ENCODE data around the gene COQ4. TPM values are rescaled to one million over a fixed set of nuclear protein-coding genes. Genes with fewer than 3 reads are reported as not detected.
A peak's percentile ranks its signal among the peaks of the same experiment; 100 is the strongest.

The COQ4 gene
- total RNA-seq, 1 donor from 2014 or later, result 61.4 TPM

GRCh38 chr9:128341435-128341849, 18.8 kb downstream of the COQ4 start:
- Mint-ChIP-seq H3K36me3 (ENCODE audit: low read depth) (peaks cover 13% of the 10 kb centered on the region), H3K27me3 (no peaks in the 10 kb centered on the region), H3K9me3 (no peaks in the 10 kb centered on the region), H3K4me3 (peak overlapping the region; percentile 88), H3K4me1 (peaks cover 6% of the 10 kb centered on the region), H3K27ac (peak overlapping the region; percentile 86)
- intact Hi-C loops (cut with micrococcal nuclease), result loop anchor here (1.0 to 5.0 kb wide), 5 partner anchors 19 to 139 kb away; partner anchors contain the start of genes COQ4, DNM1, TRUB2 and URM1
- DNase-seq, result peak; percentile 92

GRCh38 chr9:128342971-128343680, 20.5 kb downstream of the COQ4 start:
- no peaks in the 10 kb centered on the region for H3K27me3 Mint-ChIP-seq

GRCh38 chr9:128343855-128344254, 21.2 kb downstream of the COQ4 start:
- H3K27ac Mint-ChIP-seq, result no peak overlapping the region
- H3K4me3 Mint-ChIP-seq, result no peak overlapping the region
- no peak for DNase-seq
- intact Hi-C loops (cut with micrococcal nuclease), result loop anchor here (5.0 kb wide), 1 partner anchor 142 kb away; the partner anchor contains the start of gene DNM1
- peaks cover 6% of the 10 kb centered on the region for H3K4me1 Mint-ChIP-seq
- no peaks in the 10 kb centered on the region for H3K9me3 Mint-ChIP-seq
- H3K36me3 Mint-ChIP-seq (ENCODE audit: low read depth), result peaks cover 17% of the 10 kb centered on the region
- H3K27me3 Mint-ChIP-seq, result no peaks in the 10 kb centered on the region

More at GRCh38 chr9:128342971-128343680, 20.5 kb downstream of the COQ4 start:
- Mint-ChIP-seq H3K36me3 (ENCODE audit: low read depth) (peaks cover 17% of the 10 kb centered on the region), H3K27ac (no peak overlapping the region), H3K4me1 (peaks cover 6% of the 10 kb centered on the region), H3K4me3 (no peak overlapping the region), H3K9me3 (no peaks in the 10 kb centered on the region)
- no peak for DNase-seq
- intact Hi-C loops (cut with micrococcal nuclease), result loop anchor here (5.0 kb wide), 1 partner anchor 141 kb away; the partner anchor contains the start of gene DNM1

- peaks cover 25% of the 10 kb centered on the region for H3K36me3 Mint-ChIP-seq (ENCODE audit: low read depth)
- DNase-seq, result no peak
- H3K4me1 Mint-ChIP-seq, result peaks cover 5% of the 10 kb centered on the region
- no peak overlapping the region for H3K27ac Mint-ChIP-seq
- intact Hi-C loops (cut with micrococcal nuclease), result loop anchor here (5.0 kb wide), 1 partner anchor 143 kb away; the partner anchor contains the start of gene DNM1
- H3K27me3 Mint-ChIP-seq, result no peaks in the 10 kb centered on the region
- H3K4me3 Mint-ChIP-seq, result no peak overlapping the region
- H3K9me3 Mint-ChIP-seq, result no peaks in the 10 kb centered on the region
Measured at GRCh38 chr9:128344931-128345605, 22.4 kb downstream of the COQ4 start.

- no peaks in the 10 kb centered on the region for H3K9me3 Mint-ChIP-seq
- no peak for DNase-seq
- H3K27me3 Mint-ChIP-seq, result no peaks in the 10 kb centered on the region
- H3K27ac Mint-ChIP-seq, result no peak overlapping the region
- intact Hi-C loops (cut with micrococcal nuclease), result no loop called here
- H3K4me1 Mint-ChIP-seq, result no peaks in the 10 kb centered on the region
- H3K4me3 Mint-ChIP-seq, result no peak overlapping the region
- peaks cover 32% of the 10 kb centered on the region for H3K36me3 Mint-ChIP-seq (ENCODE audit: low read depth)
Measured at GRCh38 chr9:128349125-128349524, 26.5 kb downstream of the COQ4 start.

GRCh38 chr9:128349772-128350171, 27.1 kb downstream of the COQ4 start:
- no peak overlapping the region for H3K4me3 Mint-ChIP-seq
- intact Hi-C loops (cut with micrococcal nuclease), result no loop called here
- DNase-seq, result no peak
- H3K27me3 Mint-ChIP-seq, result no peaks in the 10 kb centered on the region
- H3K4me1 Mint-ChIP-seq, result no peaks in the 10 kb centered on the region
- H3K36me3 Mint-ChIP-seq (ENCODE audit: low read depth), result peaks cover 31% of the 10 kb centered on the region
- no peaks in the 10 kb centered on the region for H3K9me3 Mint-ChIP-seq
- H3K27ac Mint-ChIP-seq, result no peak overlapping the region

GRCh38 chr9:128355451-128355850, 32.8 kb downstream of the COQ4 start:
- no peaks in the 10 kb centered on the region for H3K4me1 Mint-ChIP-seq
- intact Hi-C loops (cut with micrococcal nuclease), result no loop called here
- no peak overlapping the region for H3K27ac Mint-ChIP-seq
- no peak for DNase-seq
- H3K36me3 Mint-ChIP-seq (ENCODE audit: low read depth), result peaks cover 19% of the 10 kb centered on the region
- no peak overlapping the region for H3K4me3 Mint-ChIP-seq
- H3K9me3 Mint-ChIP-seq, result no peaks in the 10 kb centered on the region
- H3K27me3 Mint-ChIP-seq, result no peaks in the 10 kb centered on the region

- Mint-ChIP-seq H3K4me3 (no peak overlapping the region), H3K27ac (no peak overlapping the region), H3K4me1 (peaks cover 12% of the 10 kb centered on the region), H3K27me3 (no peaks in the 10 kb centered on the region), H3K9me3 (no peaks in the 10 kb centered on the region), H3K36me3 (ENCODE audit: low read depth) (peaks cover 11% of the 10 kb centered on the region)
- DNase-seq, result peak; percentile 52
- intact Hi-C loops (cut with micrococcal nuclease), result no loop called here
Measured at GRCh38 chr9:128358090-128358489, 35.5 kb downstream of the COQ4 start.

- Mint-ChIP-seq H3K4me1 (peaks cover 12% of the 10 kb centered on the region), H3K36me3 (ENCODE audit: low read depth) (peaks cover 8% of the 10 kb centered on the region), H3K4me3 (no peak overlapping the region), H3K27ac (no peak overlapping the region), H3K9me3 (no peaks in the 10 kb centered on the region), H3K27me3 (no peaks in the 10 kb centered on the region)
- no peak for DNase-seq
- intact Hi-C loops (cut with micrococcal nuclease), result no loop called here
Measured at GRCh38 chr9:128358861-128359260, 36.2 kb downstream of the COQ4 start.

GRCh38 chr9:128360826-128361225, 38.2 kb downstream of the COQ4 start:
- no peak for DNase-seq
- Mint-ChIP-seq H3K4me3 (no peak overlapping the region), H3K27me3 (no peaks in the 10 kb centered on the region), H3K27ac (no peak overlapping the region), H3K9me3 (no peaks in the 10 kb centered on the region), H3K36me3 (ENCODE audit: low read depth) (peaks cover 4% of the 10 kb centered on the region), H3K4me1 (peaks cover 16% of the 10 kb centered on the region)
- intact Hi-C loops (cut with micrococcal nuclease), result loop anchor here (5.0 kb wide), 1 partner anchor 51 kb away; no protein-coding TSS in a partner anchor

- peak overlapping the region; percentile 85 for H3K4me3 Mint-ChIP-seq
- peaks cover 16% of the 10 kb centered on the region for H3K4me1 Mint-ChIP-seq
- peak overlapping the region; percentile 79 for H3K27ac Mint-ChIP-seq
- H3K36me3 Mint-ChIP-seq (ENCODE audit: low read depth), result no peaks in the 10 kb centered on the region
- H3K27me3 Mint-ChIP-seq, result no peaks in the 10 kb centered on the region
- no peaks in the 10 kb centered on the region for H3K9me3 Mint-ChIP-seq
- DNase-seq, result no peak
- intact Hi-C loops (cut with micrococcal nuclease), result loop anchor here (5.0 kb wide), 1 partner anchor 51 kb away; no protein-coding TSS in a partner anchor
Measured at GRCh38 chr9:128361296-128361985, 38.8 kb downstream of the COQ4 start.

- Mint-ChIP-seq H3K27me3 (no peaks in the 10 kb centered on the region), H3K36me3 (ENCODE audit: low read depth) (no peaks in the 10 kb centered on the region), H3K27ac (peak overlapping the region; percentile 79), H3K9me3 (no peaks in the 10 kb centered on the region), H3K4me1 (peaks cover 16% of the 10 kb centered on the region), H3K4me3 (peak overlapping the region; percentile 85)
- intact Hi-C loops (cut with micrococcal nuclease), result loop anchor here (1.0 to 5.0 kb wide), 4 partner anchors 9 to 67 kb away; partner anchors contain the start of genes SLC27A4 and URM1
- DNase-seq, result peak; percentile 91
Measured at GRCh38 chr9:128361986-128362646, 39.5 kb downstream of the COQ4 start.

- Mint-ChIP-seq H3K27me3 (no peaks in the 10 kb centered on the region), H3K27ac (no peak overlapping the region), H3K4me3 (no peak overlapping the region), H3K9me3 (no peaks in the 10 kb centered on the region), H3K4me1 (peaks cover 16% of the 10 kb centered on the region), H3K36me3 (ENCODE audit: low read depth) (no peaks in the 10 kb centered on the region)
- DNase-seq, result no peak
- intact Hi-C loops (cut with micrococcal nuclease), result loop anchor here (1.0 to 5.0 kb wide), 4 partner anchors 9 to 67 kb away; partner anchors contain the start of genes SLC27A4 and URM1
Measured at GRCh38 chr9:128362774-128363173, 40.1 kb downstream of the COQ4 start.

Measured in activated CD4-positive, alpha-beta T cell treated with anti-CD3 and anti-CD28 coated beads, Interleukin-2, amount 10 ng/mL, durations not matched to agents 24 days and 14 days (primary cell).